Naive thymus-derived CD4-positive, alpha-beta T cell (primary cell): ENCODE measurements around the gene SLC8A3. TPM values are rescaled to one million over a fixed set of nuclear protein-coding genes. Genes with fewer than 3 reads are reported as not detected.
"Not testable (repeated sequence)": the region's sequence is repeated elsewhere in the genome, so short reads cannot be mapped to it uniquely, and the experiment has no call there.

ENCODE experiments used
- ATAC-seq: fragments of 150-1000 bp; cut with Tn5 transposase; 2 replicates; pipeline ENCODE4 v1.10.0; 2021; ENCODE audit warnings: mild to moderate bottlenecking, moderate library complexity
- CTCF ChIA-PET: fragments of 350-600 bp; sonication (Branson Sonifier 250); formaldehyde crosslinking; loops from one replicate; lab custom pipeline; 2021; ENCODE audit warnings: antibody characterized with exemption; lab: Charles Lee
- POLR2A ChIA-PET: fragments of 350-600 bp; sonication (Branson Sonifier 250); formaldehyde crosslinking; loops from one replicate; lab custom pipeline; 2021; ENCODE audit warnings: antibody characterized with exemption, inconsistent platforms; lab: Charles Lee
- DNase-seq, 9 donors: peaks; one replicate each; pipeline versions ENCODE4 v3.0.0 to v3.0.0-alpha.2; 2020 to 2022; ENCODE audit warnings: mixed read lengths in 1 of 9
- H3K27ac ChIP-seq: one replicate; pipeline ENCODE4 v1.7.0; 2013; ENCODE audit warnings: mild to moderate bottlenecking, low read depth, low read length, moderate library complexity
- H3K27me3 ChIP-seq, 2 donors: one replicate each; pipeline ENCODE4 v1.7.0; 2013; ENCODE audit warnings: low read length in 2 of 2, mild to moderate bottlenecking in 2 of 2, moderate library complexity in 2 of 2; ENCODE audit not compliant: control insufficient read depth in 2 of 2, insufficient read depth in 2 of 2
- H3K36me3 ChIP-seq, 3 experiments: 1 replicate in 2 of 3; 2 replicates in 1 of 3; pipeline ENCODE4 v1.7.0; 2013; ENCODE audit warnings: low read length in 3 of 3, mild to moderate bottlenecking in 3 of 3, moderate library complexity in 1 of 3; ENCODE audit not compliant: insufficient read depth in 3 of 3, control insufficient read depth in 2 of 3
- H3K4me1 ChIP-seq, 2 donors: one replicate each; pipeline ENCODE4 v1.7.0; 2013; ENCODE audit warnings: low read length in 2 of 2, mild to moderate bottlenecking in 2 of 2, moderate library complexity in 1 of 2; ENCODE audit not compliant: control insufficient read depth in 2 of 2, insufficient read depth in 2 of 2
- H3K4me3 ChIP-seq: 2 replicates; pipeline ENCODE4 v1.7.0; 2013; ENCODE audit warnings: mild to moderate bottlenecking, low read length
- H3K9me3 ChIP-seq, 3 experiments: 1 replicate in 2 of 3; 2 replicates in 1 of 3; pipeline ENCODE4 v1.7.0; 2013; ENCODE audit warnings: low read length in 3 of 3; ENCODE audit not compliant: control insufficient read depth in 2 of 3
- H3K27ac Mint-ChIP-seq, 9 donors: one replicate each; pipeline ENCODE4 v1.8.0; 2020 to 2022; ENCODE audit warnings: mixed read lengths in 9 of 9, mild to moderate bottlenecking in 8 of 9, moderate library complexity in 5 of 9, inconsistent platforms in 2 of 9
- H3K27me3 Mint-ChIP-seq, 5 donors: one replicate each; pipeline ENCODE4 v1.8.0; 2021 to 2022; ENCODE audit warnings: mixed read lengths in 5 of 5, mild to moderate bottlenecking in 1 of 5
- H3K36me3 Mint-ChIP-seq, 5 donors: one replicate each; pipeline ENCODE4 v1.8.0; 2020 to 2022; ENCODE audit warnings: mixed read lengths in 5 of 5, mild to moderate bottlenecking in 3 of 5, inconsistent platforms in 1 of 5
- H3K4me1 Mint-ChIP-seq, 7 donors: one replicate each; pipeline ENCODE4 v1.8.0; 2020 to 2022; ENCODE audit warnings: mixed read lengths in 7 of 7, mild to moderate bottlenecking in 3 of 7, inconsistent platforms in 1 of 7
- H3K4me3 Mint-ChIP-seq, 10 donors: one replicate each; pipeline ENCODE4 v1.8.0; 2020 to 2022; ENCODE audit warnings: mild to moderate bottlenecking in 10 of 10, mixed read lengths in 10 of 10, moderate library complexity in 6 of 10, inconsistent platforms in 2 of 10
- H3K9me3 Mint-ChIP-seq, 11 donors: one replicate each; pipeline ENCODE4 v1.8.0; 2020 to 2022; ENCODE audit warnings: mixed read lengths in 11 of 11, mild to moderate bottlenecking in 4 of 11, inconsistent platforms in 1 of 11, moderate library complexity in 1 of 11
- intact Hi-C, 2 donors: fragments of 100-400 bp; cut with micrococcal nuclease; formaldehyde crosslinking; loops; one replicate each; pipeline ENCODE4 v1.15.1; 2023
- polyA plus RNA-seq, 2 donors: library from polyadenylated mRNA; unstranded; fragments of 300-500 nt; fragmentation: Illumina TruSeq; gene quantifications; one replicate each; pipeline ENCODE4 v1.2.3, GENCODE V29; 2021
- total RNA-seq, 6 experiments: library from RNA in 5 of 6; stranded (reverse) in 5 of 6; gene quantifications; 1 replicate in 5 of 6; 2 replicates in 1 of 6; pipeline ENCODE4 v1.2.3 and lab custom pipeline; 2021 to 2026

SLC8A3 gene, protein sequence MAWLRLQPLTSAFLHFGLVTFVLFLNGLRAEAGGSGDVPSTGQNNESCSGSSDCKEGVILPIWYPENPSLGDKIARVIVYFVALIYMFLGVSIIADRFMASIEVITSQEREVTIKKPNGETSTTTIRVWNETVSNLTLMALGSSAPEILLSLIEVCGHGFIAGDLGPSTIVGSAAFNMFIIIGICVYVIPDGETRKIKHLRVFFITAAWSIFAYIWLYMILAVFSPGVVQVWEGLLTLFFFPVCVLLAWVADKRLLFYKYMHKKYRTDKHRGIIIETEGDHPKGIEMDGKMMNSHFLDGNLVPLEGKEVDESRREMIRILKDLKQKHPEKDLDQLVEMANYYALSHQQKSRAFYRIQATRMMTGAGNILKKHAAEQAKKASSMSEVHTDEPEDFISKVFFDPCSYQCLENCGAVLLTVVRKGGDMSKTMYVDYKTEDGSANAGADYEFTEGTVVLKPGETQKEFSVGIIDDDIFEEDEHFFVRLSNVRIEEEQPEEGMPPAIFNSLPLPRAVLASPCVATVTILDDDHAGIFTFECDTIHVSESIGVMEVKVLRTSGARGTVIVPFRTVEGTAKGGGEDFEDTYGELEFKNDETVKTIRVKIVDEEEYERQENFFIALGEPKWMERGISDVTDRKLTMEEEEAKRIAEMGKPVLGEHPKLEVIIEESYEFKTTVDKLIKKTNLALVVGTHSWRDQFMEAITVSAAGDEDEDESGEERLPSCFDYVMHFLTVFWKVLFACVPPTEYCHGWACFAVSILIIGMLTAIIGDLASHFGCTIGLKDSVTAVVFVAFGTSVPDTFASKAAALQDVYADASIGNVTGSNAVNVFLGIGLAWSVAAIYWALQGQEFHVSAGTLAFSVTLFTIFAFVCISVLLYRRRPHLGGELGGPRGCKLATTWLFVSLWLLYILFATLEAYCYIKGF
- total RNA-seq: under 1 TPM in 3 of 5 experiments, not detected in 2; 0.13 to 0.47 (median 0.31) TPM
- not detected for polyA plus RNA-seq
- not detected for total RNA-seq (lab: John Stamatoyannopoulos, UW)

DNA sequence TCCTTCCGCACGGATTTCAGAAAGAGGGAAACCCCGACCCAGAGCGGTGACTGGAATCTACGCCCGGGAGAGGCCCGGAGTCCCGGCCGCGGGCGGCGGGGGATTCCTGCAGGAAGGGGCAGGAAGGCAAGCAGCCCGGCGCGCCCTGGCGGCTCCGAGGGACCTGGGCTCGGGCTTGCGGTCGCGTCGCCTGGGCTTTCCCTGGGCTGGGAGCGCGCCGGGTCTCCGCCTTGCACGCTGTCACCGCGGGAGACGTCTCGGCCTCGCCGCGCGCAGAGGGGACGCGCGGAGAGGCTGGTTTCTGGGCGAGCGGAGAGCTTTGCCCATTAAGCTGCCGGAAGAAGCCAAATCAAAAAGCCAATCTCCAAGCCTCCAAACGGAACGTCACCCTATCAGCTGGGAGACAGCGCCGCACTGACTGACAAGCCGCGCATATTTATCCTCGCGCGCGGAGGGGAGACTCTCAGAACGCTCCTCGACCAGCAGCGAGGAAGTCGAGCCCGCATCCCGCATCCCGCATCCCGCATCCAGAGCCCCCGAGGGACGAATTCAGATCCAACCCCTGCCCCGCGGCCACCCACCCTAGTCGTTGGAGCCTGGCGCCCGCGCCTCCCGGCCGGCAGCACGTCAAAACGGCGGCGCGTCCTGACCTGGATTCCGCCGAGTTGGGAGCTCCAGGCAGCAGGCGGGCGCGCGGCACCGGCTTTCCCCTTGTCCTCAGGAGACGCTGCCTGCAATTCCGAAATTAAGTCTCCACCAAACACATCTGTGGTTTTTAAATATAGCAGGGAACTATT lies at the start of gene SLC8A3:
Gene SLC8A3, minus strand, starts transcription at position 293 of the 797 bp plus-strand sequence. CDS start 20,529 bp downstream, outside the sequence.
- peaks cover 3 to 12% of the 10 kb centered on the region in 2 donors for H3K4me1 ChIP-seq
- no peaks in the 10 kb centered on the region for H3K36me3 ChIP-seq
- peaks cover 0 to 3% (median 0%) of the 10 kb centered on the region in 11 donors for H3K9me3 Mint-ChIP-seq
- H3K9me3 ChIP-seq: no peaks in the 10 kb centered on the region
- peaks cover 60 to 75% (median 66%) of the 10 kb centered on the region in 5 donors for H3K27me3 Mint-ChIP-seq
- peak within 1 kb of the TSS; percentile 41 for H3K4me3 ChIP-seq
- ATAC-seq (peak; percentile 42), DNase-seq (peak in 1 of 9 donors; percentile 49)
- H3K4me3 Mint-ChIP-seq: peak within 1 kb of the TSS; percentile 57 to 92 (median 84)
- H3K27ac Mint-ChIP-seq: no peak within 1 kb of the TSS
- H3K36me3 Mint-ChIP-seq: peaks cover 0 to 4% (median 0%) of the 10 kb centered on the region in 5 donors
- H3K4me1 Mint-ChIP-seq: peaks cover 15 to 30% (median 22%) of the 10 kb centered on the region in 7 donors
- POLR2A ChIA-PET: no interaction called here
- CTCF ChIA-PET: no interaction called here
- intact Hi-C loops: no loop called here
- peaks cover 4 to 9% of the 10 kb centered on the region in 2 donors for H3K27me3 ChIP-seq
- H3K27ac ChIP-seq: no peak within 1 kb of the TSS

DNA sequence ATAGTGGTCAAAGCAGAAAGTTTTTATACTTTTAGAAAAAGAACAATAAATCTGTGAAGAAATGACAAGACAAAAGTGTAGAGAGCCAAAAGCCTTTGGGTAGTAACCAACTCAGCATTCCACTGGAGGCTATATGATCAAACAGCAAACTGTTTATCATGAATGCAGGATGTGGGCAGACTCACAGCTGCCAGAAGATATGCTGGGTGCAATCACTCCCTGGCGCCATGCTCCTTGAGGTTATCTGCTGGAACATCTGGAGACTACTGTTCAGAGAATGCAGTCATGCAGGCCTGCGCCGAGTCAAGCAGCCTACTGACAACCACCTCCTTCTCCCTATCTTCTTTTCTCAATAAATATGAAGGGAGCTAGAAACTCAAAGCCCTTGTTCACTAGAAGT lies 49.0 kb upstream of the SLC8A3 start:
- no peaks in the 10 kb centered on the region for H3K9me3 ChIP-seq
- no peak overlapping the region for H3K27ac Mint-ChIP-seq
- peaks cover 0 to 9% (median 0%) of the 10 kb centered on the region in 5 donors for H3K36me3 Mint-ChIP-seq
- no peaks in the 10 kb centered on the region for H3K4me1 ChIP-seq
- ATAC-seq: no peak
- H3K27me3 Mint-ChIP-seq: peaks cover 26 to 61% (median 39%) of the 10 kb centered on the region in 5 donors
- ChIA-PET POLR2A (no interaction called here), CTCF (no interaction called here)
- no peaks in the 10 kb centered on the region for H3K36me3 ChIP-seq
- no peak overlapping the region for H3K27ac ChIP-seq
- H3K4me1 Mint-ChIP-seq: peaks cover 0 to 2% (median 0%) of the 10 kb centered on the region in 7 donors
- H3K27me3 ChIP-seq: no peaks in the 10 kb centered on the region
- DNase-seq: no peak
- peaks cover 0 to 11% (median 3%) of the 10 kb centered on the region in 11 donors for H3K9me3 Mint-ChIP-seq
- H3K4me3 Mint-ChIP-seq: no peak overlapping the region
- H3K4me3 ChIP-seq: no peak overlapping the region
- intact Hi-C loops: no loop called here

DNA sequence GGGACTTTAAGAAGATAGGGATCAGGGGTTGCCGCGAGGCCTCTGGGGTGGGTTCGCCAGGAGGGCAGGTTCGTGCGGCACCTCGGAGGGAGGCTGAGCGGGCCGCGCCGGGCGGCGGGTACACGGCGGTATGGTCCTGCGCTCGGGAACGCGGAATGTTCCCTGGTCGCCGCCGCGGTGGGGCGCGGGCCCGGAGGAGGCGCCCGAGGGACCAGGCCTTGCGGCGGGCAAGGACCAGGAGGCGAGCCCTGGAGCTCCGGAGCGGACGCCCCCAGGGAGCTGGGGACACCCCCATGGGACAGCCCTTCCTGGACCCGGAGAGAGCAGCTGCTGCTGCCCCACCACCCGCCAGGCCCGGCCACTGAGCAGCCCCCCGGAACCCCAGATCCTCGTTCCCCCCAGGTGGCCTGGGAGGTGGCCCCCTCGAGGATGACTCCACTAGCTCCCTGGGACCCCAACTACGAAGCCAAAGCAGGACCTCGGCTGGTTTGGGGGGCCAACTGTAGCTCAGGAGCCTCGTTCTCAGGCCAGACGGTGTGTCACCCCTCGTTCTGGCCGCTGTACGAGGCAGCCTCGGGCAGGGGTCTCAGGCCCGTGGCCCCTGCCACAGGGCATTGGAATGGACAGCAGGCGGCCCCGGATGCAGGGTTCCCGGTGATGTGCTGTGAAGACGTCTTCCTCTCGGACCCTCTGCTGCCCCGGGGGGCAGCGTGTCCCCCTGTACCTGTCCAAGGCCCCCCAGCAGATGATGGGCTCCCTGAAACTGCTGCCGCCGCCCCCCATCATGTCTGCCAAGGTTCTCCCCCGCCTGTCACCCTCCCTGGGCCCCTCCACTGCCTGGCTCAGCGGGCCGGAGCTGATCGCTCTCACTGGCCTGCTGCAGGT lies 45.6 kb upstream of the SLC8A3 start:
- ChIA-PET POLR2A (no interaction called here), CTCF (no interaction called here)
- H3K4me1 Mint-ChIP-seq: peaks cover 0 to 2% (median 0%) of the 10 kb centered on the region in 7 donors
- H3K9me3 Mint-ChIP-seq: peaks cover 0 to 3% (median 0%) of the 10 kb centered on the region in 11 donors
- H3K36me3 Mint-ChIP-seq: peaks cover 0 to 4% (median 0%) of the 10 kb centered on the region in 5 donors
- ATAC-seq (no peak), DNase-seq (no peak)
- no peak overlapping the region for H3K27ac Mint-ChIP-seq
- Histone ChIP-seq H3K4me1 (no peaks in the 10 kb centered on the region), H3K27ac (no peak overlapping the region), H3K4me3 (no peak overlapping the region), H3K9me3 (no peaks in the 10 kb centered on the region), H3K36me3 (no peaks in the 10 kb centered on the region), H3K27me3 (no peaks in the 10 kb centered on the region)
- no peak overlapping the region for H3K4me3 Mint-ChIP-seq
- peaks cover 11 to 63% (median 49%) of the 10 kb centered on the region in 5 donors for H3K27me3 Mint-ChIP-seq
- intact Hi-C loops: no loop called here

DNA sequence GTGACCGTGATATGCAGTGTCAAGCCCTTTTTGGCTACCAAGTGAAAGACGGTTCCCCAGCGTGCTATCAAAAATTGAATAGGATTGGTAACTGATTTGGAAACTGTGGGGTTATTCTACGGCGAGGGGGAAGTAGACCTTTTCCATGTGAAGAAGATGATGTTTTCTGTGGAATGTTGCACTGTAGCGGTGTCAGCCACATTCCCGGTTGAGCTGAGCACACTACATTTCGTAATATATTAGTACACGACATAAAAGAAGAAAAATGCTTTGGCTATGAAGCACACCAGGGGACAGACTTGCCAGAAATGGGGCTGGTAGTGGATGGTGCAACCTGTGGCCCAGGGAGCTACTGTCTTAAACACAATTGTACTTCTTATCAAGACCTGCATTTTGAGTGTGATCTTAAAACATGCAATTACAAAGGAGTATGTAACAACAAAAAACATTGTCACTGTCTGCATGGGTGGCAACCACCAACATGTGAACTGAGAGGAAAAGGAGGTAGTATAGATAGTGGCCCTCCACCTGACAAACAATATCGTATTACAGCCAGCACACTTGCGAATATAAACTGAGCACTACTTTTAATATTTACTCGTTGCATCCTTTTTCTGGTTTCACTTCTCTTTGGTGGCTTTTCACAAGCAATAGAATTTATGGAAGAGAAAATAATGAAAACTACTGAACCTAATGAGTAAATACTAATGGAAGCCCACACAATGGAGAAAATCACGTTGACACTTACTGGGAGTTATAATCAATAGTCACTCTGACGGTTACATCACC lies 43.2 kb upstream of the SLC8A3 start:
- ATAC-seq, H3K27ac Mint-ChIP-seq, H3K4me3 Mint-ChIP-seq, CTCF ChIA-PET, DNase-seq, H3K4me1 Mint-ChIP-seq, H3K9me3 ChIP-seq, H3K27ac ChIP-seq, H3K36me3 Mint-ChIP-seq, H3K9me3 Mint-ChIP-seq, POLR2A ChIA-PET, H3K4me1 ChIP-seq, H3K36me3 ChIP-seq, H3K4me3 ChIP-seq, intact Hi-C loops, H3K27me3 ChIP-seq: not testable (repeated sequence)
- peaks cover 9 to 58% (median 49%) of the 10 kb centered on the region in 5 donors for H3K27me3 Mint-ChIP-seq

DNA sequence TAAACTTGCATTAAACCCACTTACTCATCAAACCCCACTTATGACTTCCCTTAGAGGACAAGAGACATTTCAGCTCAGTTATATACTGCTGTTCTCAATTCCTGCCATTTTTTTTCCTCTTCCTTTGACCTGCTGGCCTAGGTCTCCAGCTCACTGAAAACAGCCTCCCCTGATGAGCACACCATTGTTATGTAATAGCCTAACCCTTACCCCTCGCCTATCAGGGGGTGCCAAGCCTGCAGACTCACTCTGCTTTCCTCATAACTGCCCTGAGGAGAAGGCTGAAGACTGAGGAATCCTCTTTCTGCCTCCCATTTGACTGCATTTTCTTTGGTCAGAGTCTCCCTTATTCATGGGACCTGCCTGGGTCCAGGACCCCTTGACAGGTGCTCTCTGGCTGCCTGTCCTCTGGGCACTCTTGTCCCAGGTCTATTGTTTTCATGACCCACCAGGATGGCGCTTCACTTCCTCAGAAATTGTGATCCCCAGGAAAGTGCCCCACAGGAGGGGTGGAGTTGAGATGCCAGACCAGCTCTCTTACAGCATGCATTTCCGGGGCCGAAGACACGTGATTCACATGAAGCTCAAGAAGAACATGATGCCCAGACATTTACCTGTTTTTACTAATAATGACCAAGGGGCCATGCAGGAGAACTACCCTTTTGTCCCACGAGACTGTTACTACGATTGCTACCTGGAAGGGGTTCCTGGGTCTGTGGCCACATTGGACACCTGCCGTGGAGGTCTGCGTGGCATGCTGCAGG lies 41.3 kb upstream of the SLC8A3 start:
- H3K27ac ChIP-seq, H3K9me3 ChIP-seq, ATAC-seq, H3K27ac Mint-ChIP-seq, DNase-seq, H3K4me3 ChIP-seq, H3K4me1 Mint-ChIP-seq, H3K4me3 Mint-ChIP-seq, H3K4me1 ChIP-seq, H3K9me3 Mint-ChIP-seq, POLR2A ChIA-PET, H3K27me3 ChIP-seq, intact Hi-C loops, H3K36me3 Mint-ChIP-seq, H3K36me3 ChIP-seq, CTCF ChIA-PET: not testable (repeated sequence)
- peaks cover 7 to 56% (median 48%) of the 10 kb centered on the region in 5 donors for H3K27me3 Mint-ChIP-seq
